ENCODE results near the gene SLC16A7.

SLC16A7 gene

DNA sequence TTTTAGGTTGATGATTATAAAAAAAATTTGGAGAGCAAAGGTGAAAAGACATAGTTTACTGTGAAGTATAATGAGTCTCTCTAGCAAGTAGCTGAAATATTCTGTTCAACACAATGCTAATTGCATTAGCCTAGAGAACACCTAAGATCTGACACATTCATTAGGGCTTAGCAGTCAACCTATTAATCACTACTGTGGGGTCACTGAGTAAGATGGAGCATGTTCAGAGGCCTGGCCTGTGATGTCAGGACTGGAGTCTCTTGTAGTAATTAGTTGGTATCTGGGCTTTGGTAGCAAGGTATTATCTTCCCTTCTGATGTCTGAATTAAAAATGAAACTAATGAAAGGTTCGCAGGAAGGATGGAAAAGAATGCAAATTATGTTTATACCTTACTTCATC lies 112.7 kb downstream of the SLC16A7 start:
- H3K4me3 ChIP-seq (ENCODE audit: low read depth, low read length), result no peak overlapping the region
- TF ChIP-seq, protein P1, sequence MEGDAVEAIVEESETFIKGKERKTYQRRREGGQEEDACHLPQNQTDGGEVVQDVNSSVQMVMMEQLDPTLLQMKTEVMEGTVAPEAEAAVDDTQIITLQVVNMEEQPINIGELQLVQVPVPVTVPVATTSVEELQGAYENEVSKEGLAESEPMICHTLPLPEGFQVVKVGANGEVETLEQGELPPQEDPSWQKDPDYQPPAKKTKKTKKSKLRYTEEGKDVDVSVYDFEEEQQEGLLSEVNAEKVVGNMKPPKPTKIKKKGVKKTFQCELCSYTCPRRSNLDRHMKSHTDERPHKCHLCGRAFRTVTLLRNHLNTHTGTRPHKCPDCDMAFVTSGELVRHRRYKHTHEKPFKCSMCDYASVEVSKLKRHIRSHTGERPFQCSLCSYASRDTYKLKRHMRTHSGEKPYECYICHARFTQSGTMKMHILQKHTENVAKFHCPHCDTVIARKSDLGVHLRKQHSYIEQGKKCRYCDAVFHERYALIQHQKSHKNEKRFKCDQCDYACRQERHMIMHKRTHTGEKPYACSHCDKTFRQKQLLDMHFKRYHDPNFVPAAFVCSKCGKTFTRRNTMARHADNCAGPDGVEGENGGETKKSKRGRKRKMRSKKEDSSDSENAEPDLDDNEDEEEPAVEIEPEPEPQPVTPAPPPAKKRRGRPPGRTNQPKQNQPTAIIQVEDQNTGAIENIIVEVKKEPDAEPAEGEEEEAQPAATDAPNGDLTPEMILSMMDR (IDR thresholded peaks at IDR 0.05; ENCODE audit: low read depth, low read length, missing control alignments), result no peak
- DNase-seq (ENCODE audit: low read depth), result no peak

DNA sequence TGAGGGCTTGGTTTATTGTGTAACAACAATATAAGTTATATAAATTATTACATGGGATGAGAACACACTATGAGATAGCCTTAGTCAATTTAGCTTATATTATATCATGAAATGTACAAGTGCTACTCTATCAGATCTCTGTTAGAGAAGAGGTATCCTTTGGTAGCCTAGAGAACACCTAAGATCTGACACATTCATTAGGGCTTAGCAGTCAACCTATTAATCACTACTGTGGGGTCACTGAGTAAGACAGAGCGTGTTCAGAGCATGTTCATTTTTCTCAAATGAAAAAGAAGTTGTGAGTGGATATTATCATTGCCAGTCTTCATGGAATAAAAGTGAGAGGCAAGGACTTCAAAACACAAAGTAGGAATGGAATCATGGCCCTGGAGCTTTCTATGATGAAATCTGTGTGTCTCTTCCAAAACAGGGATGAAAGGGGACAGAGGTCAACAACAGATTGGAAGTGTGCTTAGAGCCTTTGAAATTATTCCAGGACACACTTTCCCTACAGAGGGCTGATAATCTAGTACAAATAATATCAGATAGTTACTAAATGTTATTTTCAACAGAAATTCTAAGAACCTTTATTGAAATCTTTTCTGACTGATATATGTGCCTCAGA lies 114.3 kb downstream of the SLC16A7 start:
- no peak overlapping the region for H3K4me3 ChIP-seq (ENCODE audit: low read depth, low read length)
- TF ChIP-seq, protein P1 (IDR thresholded peaks at IDR 0.05; ENCODE audit: low read depth, low read length, missing control alignments), result no peak
- DNase-seq (ENCODE audit: low read depth), result no peak

DNA sequence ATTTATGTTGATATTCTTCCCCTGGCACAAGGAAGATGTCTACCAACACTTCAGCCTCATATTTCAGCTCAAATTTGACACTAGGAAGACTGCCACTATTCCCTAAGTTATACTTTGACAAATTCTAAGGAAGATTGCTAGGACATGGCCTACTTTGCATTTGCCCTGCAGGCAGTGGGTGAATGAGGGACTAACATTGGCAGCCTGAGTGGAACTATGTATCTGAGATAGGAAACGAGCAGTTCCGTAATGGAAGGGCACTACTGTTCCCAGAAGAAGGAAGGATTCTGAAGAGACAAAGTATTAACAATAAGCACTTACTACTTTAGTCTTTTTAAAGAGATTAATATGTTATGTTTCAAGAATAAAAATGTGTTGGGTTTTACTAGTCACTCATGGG lies 115.1 kb downstream of the SLC16A7 start:
- H3K4me3 ChIP-seq (ENCODE audit: low read depth, low read length), result no peak overlapping the region
- TF ChIP-seq, protein P1 (IDR thresholded peaks at IDR 0.05; ENCODE audit: low read depth, low read length, missing control alignments), result no peak
- DNase-seq (ENCODE audit: low read depth), result no peak

DNA sequence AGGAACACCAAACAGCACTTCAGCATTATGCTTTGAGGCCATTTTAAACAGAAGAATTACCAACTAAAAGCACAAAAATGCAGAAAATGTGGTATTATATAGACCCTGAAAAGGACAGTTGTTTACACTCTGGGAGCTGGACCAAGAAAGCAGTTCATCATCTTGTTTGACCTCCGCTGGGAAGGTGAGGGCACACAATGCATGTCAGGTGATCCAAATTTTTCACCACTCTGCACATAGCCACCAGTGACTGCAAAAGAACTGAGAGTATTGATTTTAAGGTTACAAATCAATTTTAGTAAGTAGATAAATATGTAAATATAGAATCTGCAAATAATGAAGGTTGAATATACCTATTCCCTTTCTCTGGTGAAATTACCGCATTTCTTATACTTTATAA lies 119.6 kb downstream of the SLC16A7 start:
- TF ChIP-seq, protein P1 (IDR thresholded peaks at IDR 0.05; ENCODE audit: low read depth, low read length, missing control alignments), result no peak
- no peak for DNase-seq (ENCODE audit: low read depth)
- H3K4me3 ChIP-seq (ENCODE audit: low read depth, low read length), result no peak overlapping the region

DNA sequence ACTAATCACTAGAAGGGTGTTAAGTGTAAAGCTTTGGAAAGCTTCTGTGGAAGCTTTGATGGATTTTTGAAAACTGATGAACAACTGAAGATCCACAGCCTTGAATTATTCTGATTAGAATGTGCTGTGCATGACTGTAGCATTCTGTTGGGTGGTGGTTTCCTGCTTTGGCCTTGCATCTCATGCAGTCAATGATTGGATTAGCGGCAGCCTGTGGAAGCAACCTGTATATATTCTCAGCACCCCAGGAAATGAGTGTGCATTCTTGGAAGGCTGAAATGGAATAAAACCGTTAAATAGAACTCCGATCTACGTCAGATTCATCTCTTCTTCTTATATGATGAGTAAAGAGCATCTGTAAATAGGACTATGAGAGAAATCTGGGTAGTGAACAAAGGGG lies 120.2 kb downstream of the SLC16A7 start:
- DNase-seq (ENCODE audit: low read depth), result no peak
- H3K4me3 ChIP-seq (ENCODE audit: low read depth, low read length), result no peak overlapping the region
- TF ChIP-seq, protein P1 (IDR thresholded peaks at IDR 0.05; ENCODE audit: low read depth, low read length, missing control alignments), result no peak

DNA sequence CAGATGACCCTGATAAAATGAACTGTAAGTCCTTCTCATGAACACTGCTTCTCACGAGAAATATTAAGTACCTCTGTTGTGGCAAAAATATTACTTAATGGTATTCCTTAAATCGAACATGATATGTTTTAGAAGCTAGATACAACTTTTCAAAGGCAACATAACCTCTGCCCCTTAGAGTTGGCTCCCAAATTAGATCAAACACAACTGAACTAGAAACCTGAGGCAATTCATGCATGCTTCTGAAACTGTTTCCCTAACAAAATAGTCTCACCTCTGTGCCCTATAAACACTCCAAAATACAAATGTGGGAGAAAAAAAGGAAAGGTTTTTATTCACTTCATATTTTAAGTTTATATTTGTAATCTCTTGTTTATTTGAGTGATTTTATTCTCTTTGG lies 121.6 kb downstream of the SLC16A7 start:
- no peak overlapping the region for H3K4me3 ChIP-seq (ENCODE audit: low read depth, low read length)
- no peak for DNase-seq (ENCODE audit: low read depth)
- TF ChIP-seq, protein P1 (IDR thresholded peaks at IDR 0.05; ENCODE audit: low read depth, low read length, missing control alignments), result no peak

DNA sequence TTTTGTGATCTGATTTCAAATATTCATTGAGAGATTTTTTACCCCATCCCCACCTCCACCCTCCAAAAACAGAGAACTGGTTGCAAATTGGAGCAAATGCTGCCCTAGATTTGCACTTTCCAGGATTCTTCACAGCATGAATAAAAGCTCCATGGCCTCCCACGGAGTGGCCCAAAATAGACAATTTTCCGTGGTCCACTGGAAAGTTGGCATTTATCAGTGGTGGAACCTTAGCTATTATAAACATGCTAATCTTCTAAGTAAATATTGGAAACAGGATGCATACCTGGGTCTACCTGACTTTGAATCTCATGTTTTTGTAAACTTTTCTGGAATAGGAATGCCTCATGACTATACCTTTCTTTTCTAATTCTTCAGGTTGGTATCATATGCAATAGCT lies 123.9 kb downstream of the SLC16A7 start:
- no peak overlapping the region for H3K4me3 ChIP-seq (ENCODE audit: low read depth, low read length)
- TF ChIP-seq, protein P1 (IDR thresholded peaks at IDR 0.05; ENCODE audit: low read depth, low read length, missing control alignments), result no peak
- no peak for DNase-seq (ENCODE audit: low read depth)

Measured in GM12864 (cell line).